ENCODE measurements around the gene NCK2.

NCK2 gene

DNA sequence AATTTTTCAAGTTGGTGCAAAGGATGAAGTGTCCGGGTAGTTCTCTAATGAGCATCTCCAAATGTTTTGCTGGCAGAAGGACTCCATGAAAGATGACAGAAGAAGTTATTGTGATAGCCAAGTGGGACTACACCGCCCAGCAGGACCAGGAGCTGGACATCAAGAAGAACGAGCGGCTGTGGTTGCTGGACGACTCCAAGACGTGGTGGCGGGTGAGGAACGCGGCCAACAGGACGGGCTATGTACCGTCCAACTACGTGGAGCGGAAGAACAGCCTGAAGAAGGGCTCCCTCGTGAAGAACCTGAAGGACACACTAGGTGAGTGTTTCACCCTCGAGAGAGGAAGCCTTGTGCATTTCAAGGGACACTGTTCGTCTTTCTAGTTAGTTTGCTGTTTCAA is 110.3 kb downstream of the NCK2 start:
- DNase-seq = no peak

DNA sequence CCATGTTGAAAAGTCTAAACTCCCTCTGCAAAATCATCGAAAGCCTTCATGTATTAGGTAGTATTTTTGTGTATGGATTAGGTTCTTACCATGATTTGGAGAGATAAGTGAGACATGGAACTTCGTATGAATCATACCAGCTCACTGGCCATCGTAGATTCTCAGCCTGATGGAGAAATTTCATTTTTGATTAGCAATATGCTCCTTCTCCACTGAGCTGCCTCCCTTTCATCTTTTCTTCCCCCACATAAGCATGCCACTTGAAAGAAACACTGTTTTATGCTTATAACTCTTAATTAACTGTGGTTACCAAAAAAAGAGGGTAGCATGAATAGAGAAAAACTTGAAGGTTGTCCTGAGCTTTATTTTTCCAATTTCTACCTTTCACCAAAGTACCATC is 111.9 kb downstream of the NCK2 start:
- DNase-seq = no peak

DNA sequence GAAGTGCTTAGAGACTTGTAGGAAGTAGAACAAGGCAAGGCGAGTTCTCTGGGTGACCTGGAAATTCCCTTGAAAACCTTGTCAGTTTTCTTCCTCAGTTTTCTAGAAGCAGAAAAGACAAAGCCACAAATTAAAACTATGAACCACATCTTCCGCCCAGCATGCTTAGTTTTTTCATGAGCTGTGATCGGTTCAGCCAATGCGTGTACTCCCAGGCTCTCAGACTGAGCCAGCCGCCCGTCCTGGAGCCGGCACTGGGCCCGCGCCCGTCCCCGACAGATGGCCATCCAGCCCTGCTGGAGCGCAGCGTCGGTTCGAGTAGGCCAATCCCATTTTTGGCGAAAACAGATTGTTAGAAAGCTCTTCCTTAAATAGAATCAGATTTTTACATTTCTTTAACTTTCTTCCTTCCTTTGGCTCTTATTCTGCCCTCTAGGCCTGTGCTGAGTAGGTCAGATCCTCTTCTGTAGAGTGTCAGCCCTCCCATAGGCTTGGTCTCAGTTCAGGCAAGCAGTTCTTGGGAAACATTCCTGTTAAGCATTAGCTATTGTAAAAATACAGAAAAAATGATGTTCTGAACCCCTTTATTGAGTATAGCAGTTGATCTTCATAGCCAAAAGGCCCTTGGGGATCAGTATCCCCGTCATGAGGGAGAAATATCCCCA is 112.5 kb downstream of the NCK2 start:
- no peak for DNase-seq

DNA sequence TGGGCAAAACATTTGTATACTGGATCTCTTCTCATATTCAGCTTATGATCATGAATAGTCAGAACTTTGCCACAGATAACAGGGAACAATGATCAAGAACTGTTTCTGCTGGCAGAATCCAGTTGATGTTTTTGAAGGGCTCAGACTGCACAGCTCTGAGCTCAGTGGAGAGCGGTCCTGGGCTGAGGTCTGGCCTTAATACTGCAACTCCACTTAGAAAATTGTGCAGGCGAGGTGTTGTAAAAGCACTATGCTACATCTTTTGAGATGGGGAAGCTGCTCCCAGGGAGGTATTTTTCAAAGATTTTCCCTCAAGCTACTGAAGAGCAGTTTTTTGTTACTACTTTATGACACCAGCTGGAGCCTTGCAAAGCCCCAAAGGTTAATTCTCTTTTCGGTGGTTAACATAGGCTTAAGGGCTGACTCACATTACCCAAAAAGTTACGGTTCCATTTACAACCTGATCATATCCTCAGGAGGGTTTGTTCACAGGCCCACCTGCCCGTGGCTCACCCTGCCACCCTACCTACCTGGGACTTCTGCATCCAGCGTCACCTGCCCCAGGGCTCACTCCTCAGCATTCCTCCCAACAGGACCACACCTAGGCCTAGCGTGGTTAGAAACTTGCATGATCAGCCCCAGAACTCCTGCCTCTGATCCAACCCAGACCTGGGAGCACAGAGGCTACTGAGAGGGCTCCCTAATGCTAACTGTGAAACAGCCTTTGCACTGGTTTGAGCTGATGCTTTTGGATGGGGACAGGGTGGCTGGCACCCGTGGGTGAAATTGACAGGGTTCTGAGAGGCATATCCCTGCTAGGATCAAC is 114.4 kb downstream of the NCK2 start:
- no peak for DNase-seq

DNA sequence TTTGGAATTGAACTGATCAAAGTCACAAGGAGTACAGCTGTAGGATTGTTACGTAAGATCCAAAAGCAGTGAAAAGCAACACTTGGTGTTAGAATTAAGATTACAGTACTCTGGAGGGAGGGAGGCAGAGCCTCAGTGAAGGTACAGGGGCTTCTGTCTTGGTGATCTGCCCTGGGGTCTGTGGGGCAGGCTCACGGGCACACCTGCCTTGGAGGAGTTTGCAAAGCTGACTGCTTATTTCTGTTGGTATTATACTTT is 114.9 kb downstream of the NCK2 start:
- DNase-seq = no peak

DNA sequence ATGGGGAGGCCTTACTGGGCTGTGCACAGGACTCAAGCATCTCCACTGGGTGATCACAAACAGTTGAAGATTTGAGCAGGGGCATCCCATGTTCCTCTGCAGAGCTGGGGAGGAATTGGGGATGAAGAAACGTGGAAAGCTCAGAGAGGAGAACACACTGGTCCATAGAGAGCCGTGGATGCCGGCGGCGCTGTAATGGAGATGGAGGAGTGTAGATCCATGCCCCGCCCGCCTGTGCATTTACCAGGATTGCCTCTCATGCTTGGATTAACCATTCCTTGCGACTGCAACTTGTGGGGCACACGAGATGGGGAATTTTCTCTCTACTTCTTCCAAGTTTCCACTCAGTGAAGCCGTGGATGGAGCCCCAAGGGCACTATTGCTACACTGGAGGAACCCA is 115.9 kb downstream of the NCK2 start:
- DNase-seq = no peak

DNA sequence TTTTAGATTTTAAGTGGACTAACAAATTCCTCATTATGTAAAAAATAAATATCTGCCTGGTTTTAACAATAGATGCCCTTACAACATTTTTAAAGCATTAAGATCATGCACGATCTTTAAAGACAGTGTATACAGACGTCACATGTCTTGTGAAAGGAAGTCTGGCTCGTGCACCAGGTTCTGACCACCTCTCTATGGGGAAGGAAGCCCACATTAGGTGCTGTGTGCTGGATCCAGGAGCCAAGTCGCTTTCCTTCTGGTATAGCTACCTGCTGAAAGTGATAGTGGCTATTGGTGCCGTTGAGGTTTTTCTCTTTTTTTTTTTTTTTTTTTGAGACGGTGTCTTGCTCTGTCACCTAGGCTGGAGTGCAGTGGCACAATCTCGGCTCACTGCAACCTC is 116.5 kb downstream of the NCK2 start:
- no peak for DNase-seq

DNA sequence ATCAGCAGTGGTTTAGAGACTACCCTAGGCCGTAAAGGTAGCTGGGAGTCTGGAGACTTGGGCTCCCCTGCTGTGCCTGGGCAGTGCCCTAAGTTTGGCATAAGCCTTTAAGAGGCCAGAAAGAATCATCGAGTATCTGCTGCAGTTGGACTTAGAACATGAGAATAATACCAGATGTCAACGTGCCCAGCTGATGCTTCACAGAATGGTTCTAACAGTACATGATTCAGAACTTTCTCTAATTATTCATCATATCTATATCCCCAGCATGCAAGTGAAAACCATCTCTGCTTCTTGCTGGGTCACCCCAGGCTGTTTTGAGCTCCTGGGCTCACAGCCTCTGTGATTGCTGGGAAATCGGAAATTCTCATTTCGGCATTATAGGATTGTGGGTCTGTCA is 118.1 kb downstream of the NCK2 start:
- DNase-seq = no peak

DNA sequence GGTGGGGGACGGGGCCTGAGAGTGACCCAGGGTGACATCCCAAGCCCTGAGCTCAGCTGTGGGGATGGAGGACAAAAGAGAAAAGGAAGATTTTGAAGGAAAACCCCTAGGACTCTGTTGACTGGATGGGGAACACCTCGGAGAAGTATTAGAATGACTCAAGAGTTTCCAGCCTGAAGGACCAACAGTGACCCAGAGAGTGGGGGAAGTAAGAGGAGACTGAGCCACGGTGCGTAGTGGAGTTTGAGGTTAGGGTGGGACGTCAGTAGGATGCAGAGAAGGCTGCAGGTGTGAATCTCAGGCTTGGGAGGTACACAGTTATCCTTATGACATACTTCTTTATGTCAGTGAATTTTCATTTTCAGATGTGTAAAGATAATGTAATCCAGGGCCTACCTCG is 119.5 kb downstream of the NCK2 start:
- no peak for DNase-seq

DNA sequence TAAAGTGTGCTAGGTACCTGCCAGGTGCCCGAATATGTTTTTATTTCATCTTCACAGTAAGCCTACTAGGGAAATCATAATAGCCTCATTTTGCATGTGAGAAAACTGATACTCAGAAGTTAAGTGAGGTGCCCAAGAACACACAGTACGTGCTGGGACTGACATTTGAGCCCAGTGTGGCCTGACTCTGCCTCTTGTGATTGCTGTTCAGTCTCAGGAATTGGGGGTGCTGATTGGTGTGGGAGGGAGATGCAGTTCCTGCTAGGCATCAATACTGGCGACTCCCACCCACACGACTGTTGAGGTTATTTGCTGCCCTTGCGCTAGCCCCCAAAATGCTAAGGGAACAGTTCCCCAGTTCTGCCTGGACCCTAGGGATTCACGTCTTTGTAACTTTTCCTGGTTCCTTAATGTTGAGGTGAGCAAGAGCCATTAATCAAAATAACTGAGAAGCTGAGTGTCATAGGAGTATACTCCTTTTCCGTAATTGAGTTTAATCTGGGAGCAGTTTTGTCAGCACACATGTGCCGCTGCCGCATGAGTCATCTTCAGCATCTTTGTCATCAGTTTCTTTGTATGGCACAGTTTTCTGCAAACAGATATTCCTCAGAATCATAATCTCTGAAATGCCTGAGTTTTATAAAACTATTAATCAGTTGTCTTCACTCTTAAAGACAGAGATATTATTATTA is 120.7 kb downstream of the NCK2 start:
- DNase-seq = no peak

DNA sequence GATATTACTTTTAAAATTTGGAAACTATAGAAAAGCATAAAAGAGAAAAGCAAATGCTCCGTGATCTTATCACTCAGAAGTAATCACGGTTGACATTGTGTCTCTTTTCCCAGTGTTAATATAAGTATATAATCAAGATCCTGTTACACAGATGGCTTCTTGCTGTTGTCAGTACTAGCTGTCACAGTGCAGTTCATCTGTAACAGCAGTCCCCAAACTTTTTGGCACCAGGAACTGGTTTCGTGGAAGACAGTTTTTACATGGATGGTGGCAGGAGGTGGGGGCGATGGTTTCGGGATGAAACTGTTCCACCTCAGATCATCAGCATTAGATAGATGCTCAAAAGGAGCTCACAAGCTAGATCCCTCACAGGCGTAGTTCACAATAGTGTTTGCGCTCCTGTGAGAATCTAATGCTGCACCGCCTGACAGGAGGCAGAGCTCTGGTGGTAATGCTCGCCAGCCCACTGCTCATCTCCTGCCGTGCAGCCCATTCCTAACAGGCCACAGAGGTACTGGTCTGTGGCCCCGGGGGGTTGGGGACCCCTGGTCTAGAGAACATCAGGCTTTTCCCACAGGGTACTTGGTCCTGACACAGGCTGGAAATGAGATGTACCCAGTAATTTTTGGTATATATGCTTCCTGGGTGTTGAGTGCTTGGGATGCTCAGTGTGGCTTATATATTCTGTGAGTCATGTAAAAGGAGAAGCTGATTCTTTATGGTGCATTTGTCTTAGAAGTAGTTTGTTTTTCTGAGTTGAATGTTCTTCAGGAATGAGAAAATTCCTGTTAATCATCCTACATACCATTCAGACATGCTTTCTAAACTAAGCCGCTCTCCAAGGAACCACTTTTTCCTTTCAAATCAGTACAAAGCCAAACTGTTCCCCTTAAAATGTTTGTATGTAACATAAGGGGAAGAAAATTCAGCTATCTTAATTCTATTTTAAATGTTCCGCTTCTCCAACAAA is 121.8 kb downstream of the NCK2 start:
- no peak for DNase-seq

DNA sequence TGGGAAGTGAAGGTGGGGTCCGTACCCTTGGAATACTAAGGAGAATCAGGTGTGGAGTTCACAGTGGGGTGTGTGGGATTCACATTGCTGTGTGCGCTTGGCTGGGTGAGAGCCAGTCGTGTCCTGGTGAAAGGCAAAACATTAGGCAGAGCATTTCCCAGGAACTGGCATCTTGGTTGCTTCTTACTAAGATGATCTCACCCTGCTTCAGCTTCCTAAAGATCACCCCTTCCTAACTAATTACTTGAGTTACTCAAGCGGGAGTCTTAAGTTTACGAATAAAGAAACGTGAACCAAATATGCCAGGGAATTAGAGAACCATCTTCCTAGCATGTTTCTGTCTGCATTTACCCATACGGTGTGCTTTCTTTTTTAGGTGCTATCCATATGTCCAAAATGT is 122.9 kb downstream of the NCK2 start:
- no peak for DNase-seq

DNA sequence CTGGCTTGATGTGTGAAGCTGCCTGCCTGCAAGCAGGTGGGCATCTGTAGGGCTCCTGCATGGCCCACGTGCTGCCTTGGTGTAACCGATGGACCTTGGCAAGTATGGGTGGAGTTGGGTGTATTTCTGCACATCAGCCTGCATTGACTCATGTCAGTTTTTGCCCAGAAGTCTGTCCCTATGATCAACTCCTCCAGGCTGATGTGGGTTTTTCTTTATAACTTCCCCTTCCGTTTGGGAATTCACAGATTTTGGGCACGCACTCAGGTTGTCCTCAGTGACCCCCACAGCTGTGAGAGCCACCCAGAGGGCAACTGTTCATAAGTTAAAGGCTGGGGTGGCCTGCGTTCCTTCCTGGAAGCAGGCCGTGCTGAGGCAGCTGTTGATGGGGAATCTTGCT is 123.3 kb downstream of the NCK2 start:
- DNase-seq = no peak

DNA sequence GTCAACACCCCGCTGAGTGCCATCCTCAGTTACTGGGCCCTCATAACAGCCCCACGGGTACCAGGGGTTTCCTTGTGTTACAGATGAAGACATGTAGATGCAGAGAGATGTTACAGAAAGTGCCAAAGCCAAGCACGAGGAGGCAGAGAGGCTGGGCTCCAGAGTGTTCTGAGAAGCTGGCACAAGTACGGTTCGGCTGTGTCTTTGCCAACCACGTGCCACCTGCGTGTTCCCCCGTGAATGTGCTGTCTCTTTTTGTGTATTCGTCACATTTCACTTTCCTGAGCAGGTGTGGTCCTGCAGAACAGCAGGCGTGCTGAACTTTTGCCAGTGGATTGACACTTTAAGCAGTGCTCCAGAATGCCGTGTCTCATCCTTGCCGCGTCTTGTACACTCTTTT is 124.6 kb downstream of the NCK2 start:
- DNase-seq = no peak

DNA sequence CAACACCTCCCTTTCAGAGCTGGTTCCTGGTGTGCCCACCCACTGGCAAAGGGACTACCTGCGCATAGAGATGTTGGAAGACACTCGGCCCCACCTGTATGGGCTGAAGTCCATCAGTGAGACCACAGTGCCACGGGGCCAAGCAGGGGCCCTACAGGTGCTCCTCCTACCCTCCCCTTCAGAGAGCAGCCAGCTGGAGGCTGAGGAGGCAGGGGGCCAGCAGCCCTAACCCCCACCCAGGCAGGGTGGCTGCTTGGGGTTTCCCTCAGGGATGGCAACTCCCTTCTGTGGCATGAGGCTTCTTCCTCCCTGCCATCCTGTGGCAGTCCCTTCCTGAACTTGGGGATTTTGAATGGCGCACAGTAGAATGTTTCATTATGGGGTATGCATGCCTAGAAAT is 125.3 kb downstream of the NCK2 start:
- no peak for DNase-seq

DNA sequence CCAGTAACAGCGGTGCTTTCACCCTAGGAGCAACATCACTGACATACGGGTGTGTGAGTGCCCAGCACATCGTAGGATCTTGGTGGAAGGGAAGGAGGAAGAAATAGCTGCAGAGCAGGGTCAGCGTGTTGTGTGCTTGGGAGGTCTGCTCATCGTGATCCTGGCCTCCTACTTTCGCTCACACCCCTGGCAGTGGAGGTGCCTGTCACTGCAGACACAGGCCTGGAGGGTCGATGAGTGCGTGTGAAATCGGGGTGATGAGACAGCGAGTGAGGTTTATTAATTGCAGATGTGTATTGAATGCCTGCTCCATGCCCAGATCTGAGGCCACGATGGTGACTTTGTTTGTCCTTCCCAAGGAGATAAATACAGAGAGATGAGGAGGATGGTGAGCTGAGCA is 126.1 kb downstream of the NCK2 start:
- DNase-seq = no peak

DNA sequence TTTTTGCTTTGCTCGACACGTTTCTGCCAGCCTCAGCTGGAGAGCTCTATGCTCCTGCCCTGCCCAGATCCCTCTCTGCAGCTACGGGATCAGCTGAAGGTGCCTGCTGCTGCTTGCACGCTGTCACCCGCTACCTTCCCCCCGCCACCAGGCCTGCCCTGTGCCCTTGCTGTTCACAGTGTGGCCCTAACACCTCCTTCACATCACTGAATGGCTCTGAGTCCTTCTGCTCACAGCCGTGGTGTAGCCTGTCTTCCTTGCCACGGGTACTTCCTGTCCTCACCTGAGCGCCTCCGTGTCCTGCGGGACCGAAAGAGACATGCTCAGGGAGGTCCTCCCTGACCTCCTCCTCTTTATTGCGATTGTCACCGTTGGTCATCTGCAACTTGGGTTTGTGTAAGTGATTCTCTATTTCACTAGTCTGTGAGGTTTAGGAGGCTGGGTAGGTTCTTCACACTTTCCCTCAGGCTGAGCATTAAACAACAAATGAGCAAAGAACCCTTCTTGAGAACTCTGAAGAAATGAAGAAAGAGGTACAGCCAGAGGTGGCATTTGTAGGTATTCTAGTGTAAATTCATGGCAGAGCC is 127.5 kb downstream of the NCK2 start:
- no peak for DNase-seq

DNA sequence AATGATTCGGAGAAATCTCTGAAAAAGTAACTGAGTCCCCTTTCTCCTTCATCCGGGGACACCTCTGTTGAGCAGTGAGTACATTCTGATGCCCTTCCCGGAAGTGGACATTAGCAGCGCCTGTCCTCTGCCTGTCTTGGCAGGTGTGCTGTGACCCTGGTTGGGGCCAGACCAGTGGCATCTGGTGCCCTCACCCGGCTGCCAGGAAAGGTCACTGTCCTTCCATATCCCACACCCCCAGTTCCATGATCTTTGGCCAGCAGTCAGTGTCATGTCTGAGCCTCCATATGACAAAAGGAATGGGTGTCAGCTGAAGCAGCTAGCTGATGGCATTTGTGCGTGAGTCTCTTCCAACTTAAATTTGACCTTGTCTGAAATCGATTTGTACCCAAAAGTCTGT is 128.1 kb downstream of the NCK2 start:
- DNase-seq = no peak

DNA sequence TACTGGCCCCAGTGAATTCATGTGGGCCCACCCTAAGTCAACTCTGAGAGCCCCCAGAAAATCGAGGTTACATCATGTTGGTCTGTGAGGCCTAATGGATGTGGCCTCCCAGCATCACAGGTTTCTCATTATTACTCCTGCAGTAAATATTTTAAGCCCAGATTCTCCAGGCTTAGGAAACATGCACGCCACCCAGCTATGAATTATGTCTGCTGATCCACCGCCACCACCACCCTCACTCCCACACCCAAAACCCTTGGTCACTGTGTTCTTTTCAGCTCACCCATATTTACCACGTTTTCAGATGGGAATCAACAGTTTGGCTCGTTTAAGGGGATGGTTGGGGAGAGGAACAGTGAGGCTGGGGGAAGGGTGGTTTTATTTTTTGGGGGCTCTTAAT is 128.6 kb downstream of the NCK2 start:
- DNase-seq = no peak

DNA sequence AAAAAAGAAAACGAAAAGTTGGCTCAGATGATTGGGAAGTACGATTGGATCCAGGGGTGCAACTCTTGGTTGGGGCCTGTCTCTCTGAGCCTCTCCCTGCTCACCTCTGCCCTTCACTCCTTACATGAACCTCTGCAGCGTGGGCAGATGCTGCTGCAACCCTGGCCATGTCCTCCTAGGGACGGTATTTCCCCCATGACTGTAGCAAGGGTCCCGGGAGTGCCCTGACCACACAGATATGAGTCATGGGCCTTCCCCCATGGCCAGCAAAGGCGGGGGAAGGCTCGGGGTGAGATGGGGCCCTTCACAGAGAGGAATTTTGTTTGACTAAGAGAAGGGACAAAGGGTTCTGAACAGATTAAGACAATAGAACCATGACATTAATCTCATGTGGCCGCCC is 129.0 kb downstream of the NCK2 start:
- DNase-seq = no peak

DNA sequence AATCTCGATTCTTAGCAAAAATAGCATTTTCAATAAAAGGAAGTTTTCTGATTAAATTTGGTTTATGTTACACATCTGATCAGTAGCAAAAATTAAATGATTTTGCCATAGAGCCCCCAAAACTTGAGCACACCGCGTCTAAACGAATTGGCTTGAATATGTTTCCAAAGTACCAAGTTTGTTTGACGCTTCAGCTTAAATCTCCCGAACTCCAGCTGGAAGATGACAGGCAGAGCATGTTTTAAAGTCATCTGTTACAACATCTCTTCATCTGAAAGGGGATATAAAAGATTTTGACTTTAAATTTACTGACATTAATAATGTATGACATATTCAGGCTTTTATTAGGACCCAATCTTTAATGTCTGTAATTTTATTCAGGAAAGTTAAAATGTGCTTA is 129.8 kb downstream of the NCK2 start:
- no peak for DNase-seq

DNA sequence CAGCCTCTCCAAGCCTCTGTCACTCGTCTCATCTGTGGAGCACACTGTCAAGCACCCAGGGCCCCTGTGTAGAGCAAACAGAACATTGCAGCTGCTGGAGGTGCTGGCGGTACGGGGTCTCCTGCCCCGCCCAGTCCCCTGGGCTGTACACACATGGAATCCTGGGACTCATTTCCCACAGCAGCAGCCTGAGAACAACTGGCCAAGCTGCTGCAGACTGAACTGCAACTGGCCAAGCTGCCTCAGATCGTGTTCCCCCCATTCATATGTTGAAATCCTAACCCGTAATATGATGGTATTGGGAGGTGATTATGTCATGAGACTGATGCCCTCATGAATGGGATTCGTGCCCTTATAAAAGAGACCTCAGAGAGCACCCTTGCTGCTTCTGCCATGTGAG is 130.5 kb downstream of the NCK2 start:
- DNase-seq = no peak

DNA sequence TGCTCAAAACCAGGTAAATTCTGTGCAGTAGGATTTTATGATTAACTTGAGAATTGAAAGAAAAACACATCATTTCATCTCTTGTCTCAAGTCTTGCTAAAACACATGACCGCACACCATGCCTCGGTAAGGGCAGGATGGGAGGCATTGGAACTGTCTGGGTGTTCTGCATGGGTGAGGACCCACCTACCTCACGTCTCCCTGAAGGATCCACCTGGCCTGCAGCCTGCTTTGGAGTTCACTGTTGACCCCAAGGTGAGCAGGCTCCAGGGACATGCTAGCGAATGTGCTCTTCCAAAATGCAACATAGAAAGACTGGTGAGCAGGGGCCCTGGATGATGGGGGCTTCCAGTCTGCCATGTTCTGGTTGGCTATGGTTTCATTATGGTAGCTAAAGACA is 131.5 kb downstream of the NCK2 start:
- no peak for DNase-seq

Data from NCI-H187 treated with DMSO at 0.1 percent for 48 hours (cell line).